Measurements from ENCODE around the gene BCAS3. TPM values are rescaled to one million over a fixed set of nuclear protein-coding genes. Genes with fewer than 3 reads are reported as not detected.
A peak's percentile ranks its signal among the peaks of the same experiment; 100 is the strongest.

BCAS3 gene
- total RNA-seq, 2 donors from 2014 or later = 44.1 to 71.5 TPM

DNA sequence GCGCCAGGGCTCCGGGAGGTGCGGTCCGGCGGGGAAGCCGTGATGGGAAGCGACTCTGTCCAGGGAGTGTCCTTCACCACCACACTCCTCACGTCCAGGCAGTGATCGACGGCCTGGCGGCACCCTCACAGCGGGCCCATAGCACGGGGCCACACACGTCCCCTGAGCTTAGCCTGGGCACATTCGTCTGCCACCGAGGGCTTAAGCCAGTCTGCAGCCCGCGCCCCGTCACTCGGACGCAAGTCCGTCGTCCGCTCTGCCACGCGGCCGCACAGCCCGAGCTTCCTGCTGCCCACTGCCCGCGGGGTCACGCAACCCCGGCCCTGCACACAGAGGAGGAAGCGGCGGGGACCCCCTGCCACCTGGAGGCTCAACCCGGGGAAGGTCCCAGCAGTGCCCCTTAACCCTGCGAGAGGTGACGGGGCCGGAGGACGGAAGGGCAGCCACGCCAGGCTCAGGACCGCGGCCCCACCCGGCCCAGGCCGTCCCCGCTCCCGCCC is 719.0 kb downstream of the BCAS3 start:
- WGBS, 2 donors = 6 to 7% methylated on average over 9 to 36 of the region's 46 CpGs
- Histone ChIP-seq H3K4me1 (peaks cover 49% of the 10 kb centered on the region), H3K36me3 (replicated peaks in 1 of 2; ENCODE audit: insufficient read depth in 1 of 2, low read depth in 2 of 2) (no peaks in the 10 kb centered on the region), H3K27me3 (peaks cover 0 to 47% of the 10 kb centered on the region in 2 donors), H3K27ac (peak overlapping the region in 2 of 4 donors; percentile 7 to 55), H3K4me3 (no peak overlapping the region), H3K9me3 (no peaks in the 10 kb centered on the region)
- intact Hi-C loops (cut with DNase I) = loop anchor here (10.0 kb wide), 1 partner anchor 672 kb away; no protein-coding TSS in a partner anchor
- DNase-seq = no peak
- no peak for TF ChIP-seq POLR2A (IDR thresholded peaks at IDR 0.05)
- no peak for ATAC-seq

GRCh38 chr17:61397086-61397842 is 719.6 kb downstream of the BCAS3 start:
- 5 to 11% methylated on average over 5 to 57 of the region's 67 CpGs for WGBS, 2 donors
- Histone ChIP-seq H3K9me3 (no peaks in the 10 kb centered on the region), H3K36me3 (replicated peaks in 1 of 2; ENCODE audit: insufficient read depth in 1 of 2, low read depth in 2 of 2) (no peaks in the 10 kb centered on the region), H3K27ac (peak overlapping the region in 2 of 4 donors; percentile 7 to 55), H3K4me3 (no peak overlapping the region), H3K4me1 (peaks cover 49% of the 10 kb centered on the region), H3K27me3 (peaks cover 0 to 51% of the 10 kb centered on the region in 2 donors)
- no peak for ATAC-seq
- intact Hi-C loops (cut with DNase I) = loop anchor here (10.0 kb wide), 1 partner anchor 672 kb away; no protein-coding TSS in a partner anchor
- no peak for TF ChIP-seq POLR2A (IDR thresholded peaks at IDR 0.05)
- TF ChIP-seq, protein P1, sequence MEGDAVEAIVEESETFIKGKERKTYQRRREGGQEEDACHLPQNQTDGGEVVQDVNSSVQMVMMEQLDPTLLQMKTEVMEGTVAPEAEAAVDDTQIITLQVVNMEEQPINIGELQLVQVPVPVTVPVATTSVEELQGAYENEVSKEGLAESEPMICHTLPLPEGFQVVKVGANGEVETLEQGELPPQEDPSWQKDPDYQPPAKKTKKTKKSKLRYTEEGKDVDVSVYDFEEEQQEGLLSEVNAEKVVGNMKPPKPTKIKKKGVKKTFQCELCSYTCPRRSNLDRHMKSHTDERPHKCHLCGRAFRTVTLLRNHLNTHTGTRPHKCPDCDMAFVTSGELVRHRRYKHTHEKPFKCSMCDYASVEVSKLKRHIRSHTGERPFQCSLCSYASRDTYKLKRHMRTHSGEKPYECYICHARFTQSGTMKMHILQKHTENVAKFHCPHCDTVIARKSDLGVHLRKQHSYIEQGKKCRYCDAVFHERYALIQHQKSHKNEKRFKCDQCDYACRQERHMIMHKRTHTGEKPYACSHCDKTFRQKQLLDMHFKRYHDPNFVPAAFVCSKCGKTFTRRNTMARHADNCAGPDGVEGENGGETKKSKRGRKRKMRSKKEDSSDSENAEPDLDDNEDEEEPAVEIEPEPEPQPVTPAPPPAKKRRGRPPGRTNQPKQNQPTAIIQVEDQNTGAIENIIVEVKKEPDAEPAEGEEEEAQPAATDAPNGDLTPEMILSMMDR (IDR thresholded peaks at IDR 0.05) = no peak
- no peak for DNase-seq

DNA sequence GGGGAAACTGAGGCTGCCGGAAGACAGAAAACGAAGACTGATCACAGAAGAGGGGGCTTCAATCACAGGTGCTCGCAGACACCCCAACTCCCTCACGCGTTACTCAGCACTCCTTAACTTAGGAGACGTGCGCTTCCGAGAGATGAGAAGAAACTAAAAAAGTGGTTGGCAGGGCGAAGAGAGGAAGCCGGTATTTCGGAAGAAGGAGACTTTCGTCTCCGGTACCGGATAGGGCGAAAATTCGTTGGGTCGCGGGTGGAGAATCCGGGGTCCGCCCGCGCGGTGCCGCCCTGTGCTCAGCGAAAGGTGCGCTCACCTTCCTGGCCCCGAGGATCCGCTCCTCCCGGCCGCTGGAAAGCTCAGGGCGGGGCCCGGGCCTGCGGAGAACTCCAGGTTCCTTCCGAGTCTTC is 721.1 kb downstream of the BCAS3 start:
- peak overlapping the region; percentile 1 to 34 for H3K4me3 ChIP-seq
- no peak for DNase-seq
- no peak for TF ChIP-seq POLR2A (IDR thresholded peaks at IDR 0.05)
- TF ChIP-seq, protein P1 (IDR thresholded peaks at IDR 0.05) = no peak
- H3K27me3 ChIP-seq = peaks cover 0 to 65% of the 10 kb centered on the region in 2 donors
- H3K4me1 ChIP-seq = peaks cover 58% of the 10 kb centered on the region
- H3K9me3 ChIP-seq = no peaks in the 10 kb centered on the region
- no peak for ATAC-seq
- intact Hi-C loops (cut with DNase I) = loop anchor here (10.0 kb wide), 1 partner anchor 674 kb away; no protein-coding TSS in a partner anchor
- WGBS, 2 donors = 3 to 10% methylated on average over 26 to 28 of the region's 34 CpGs
- no peaks in the 10 kb centered on the region for H3K36me3 ChIP-seq (replicated peaks in 1 of 2; ENCODE audit: insufficient read depth in 1 of 2, low read depth in 2 of 2)
- H3K27ac ChIP-seq = peak overlapping the region in 2 of 4 donors; percentile 26 to 37

DNA sequence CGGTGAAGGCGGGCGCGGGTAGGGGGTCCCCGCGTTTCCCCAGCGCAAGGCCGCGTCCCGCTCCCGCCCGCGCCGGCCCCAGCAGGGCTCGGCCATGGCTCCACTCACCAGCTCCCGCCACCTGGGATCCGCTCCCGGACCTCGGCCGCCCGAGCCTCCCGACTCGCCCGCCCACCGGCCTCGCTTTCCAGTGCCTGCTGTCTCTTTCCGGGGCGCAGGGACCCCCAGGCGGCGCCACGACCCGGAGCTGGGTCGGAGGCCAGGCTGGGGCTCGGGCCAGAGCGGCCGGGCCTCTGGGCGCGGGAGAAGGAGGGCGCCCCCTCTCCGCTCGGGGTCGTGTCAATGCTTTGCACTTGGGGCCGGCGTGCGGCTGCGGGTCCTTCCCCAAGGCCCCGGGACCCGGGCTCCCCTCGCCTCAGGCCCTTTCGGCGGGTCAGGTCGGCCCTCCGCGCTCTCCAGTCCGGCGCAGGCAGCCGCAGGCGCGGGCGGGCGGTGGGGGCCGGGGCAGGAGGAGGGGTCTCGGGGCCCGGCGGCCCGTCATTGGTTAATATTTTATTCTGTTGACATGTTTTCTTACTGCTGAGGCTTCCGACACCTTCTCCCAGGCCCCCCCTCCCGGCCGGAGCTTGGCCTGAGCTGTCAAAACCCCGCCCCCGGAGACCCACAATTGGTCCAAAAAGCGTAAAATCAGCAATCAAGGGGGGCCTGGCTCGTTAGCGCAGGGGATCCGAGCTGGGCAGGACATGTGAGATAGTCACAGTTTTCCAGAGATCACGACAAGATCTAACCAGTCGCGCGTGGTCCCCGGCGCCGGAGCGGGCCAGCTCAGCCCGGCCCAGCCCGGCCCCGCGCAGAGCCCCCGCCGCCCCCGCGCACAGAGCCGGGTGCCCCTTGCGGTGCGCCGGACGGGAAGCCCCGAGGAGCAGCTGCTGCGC is 721.7 kb downstream of the BCAS3 start, which contains the start of gene TBX2:
Gene TBX2, plus strand, starts transcription at position 713 of the 935 bp plus-strand sequence. CDS start 334 bp downstream, outside the sequence.
- Histone ChIP-seq H3K4me3 (peak within 1 kb of the TSS; percentile 1 to 34), H3K4me1 (peaks cover 65% of the 10 kb centered on the region), H3K9me3 (no peaks in the 10 kb centered on the region), H3K27me3 (peaks cover 0 to 72% of the 10 kb centered on the region in 2 donors), H3K36me3 (replicated peaks in 1 of 2; ENCODE audit: insufficient read depth in 1 of 2, low read depth in 2 of 2) (no peaks in the 10 kb centered on the region), H3K27ac (peak within 1 kb of the TSS in 2 of 4 donors; percentile 26 to 37)
- DNase-seq (peak; percentile 39 to 59 (median 50)), ATAC-seq (peak; percentile 53)
- WGBS, 2 donors = 0 to 3% methylated on average over 3 to 60 of the region's 98 CpGs
- TF ChIP-seq, protein P1 (IDR thresholded peaks at IDR 0.05) = no peak
- TF ChIP-seq POLR2A (IDR thresholded peaks at IDR 0.05) = no peak
- intact Hi-C loops (cut with DNase I) = loop anchor here (10.0 kb wide), 1 partner anchor 675 kb away; no protein-coding TSS in a partner anchor

Data from body of pancreas (tissue), 4 donors.